Astrocyte of the spinal cord (primary cell): ENCODE data around the gene RNF41.
"Not testable (repeated sequence)": the region's sequence is repeated elsewhere in the genome, so short reads cannot be mapped to it uniquely, and the experiment has no call there.

Source experiments
- DNase-seq: peaks from one replicate; pipeline ENCODE4 v3.0.0; 2011; ENCODE audit warnings: low read depth, low spot score
- H3K4me3 ChIP-seq: 2 replicates; pipeline ENCODE4 v1.5.1; 2011; ENCODE audit warnings: low read depth, mild to moderate bottlenecking, low read length, moderate library complexity
- CTCF ChIP-seq: IDR thresholded peaks from 2 replicates; pipeline ENCODE4 v1.5.1; 2012; ENCODE audit warnings: low read depth, mild to moderate bottlenecking, low read length, inconsistent platforms
- in situ Hi-C: cut with HindIII; loops from 2 replicates; pipeline ENCODE4 v1.10.0; 2017; ENCODE audit warnings: low sequenced_read_pairs

The RNF41 gene

GRCh38 chr12:56205445-56205844 lies 16.3 kb downstream of the RNF41 start:
- no peak for TF ChIP-seq CTCF
- DNase-seq = no peak
- in situ Hi-C loops = no loop called here
- no peak overlapping the region for H3K4me3 ChIP-seq

- no peak for DNase-seq
- in situ Hi-C loops = no loop called here
- TF ChIP-seq CTCF = no peak
- no peak overlapping the region for H3K4me3 ChIP-seq
These were observed 17.4 kb downstream of the RNF41 start for GRCh38 chr12:56204275-56204674.

- in situ Hi-C loops = no loop called here
- H3K4me3 ChIP-seq = no peak overlapping the region
- no peak for DNase-seq
- TF ChIP-seq CTCF = no peak
These were observed 18.9 kb downstream of the RNF41 start for GRCh38 chr12:56202838-56203237.

- DNase-seq = no peak
- no peak overlapping the region for H3K4me3 ChIP-seq
- in situ Hi-C loops = no loop called here
- TF ChIP-seq CTCF = no peak
These were observed 19.4 kb downstream of the RNF41 start for GRCh38 chr12:56202366-56202765.

- no peak for TF ChIP-seq CTCF
- no peak overlapping the region for H3K4me3 ChIP-seq
- in situ Hi-C loops = no loop called here
- DNase-seq = no peak
These were observed 22.9 kb downstream of the RNF41 start for GRCh38 chr12:56198836-56199235.

GRCh38 chr12:56197921-56198635 lies 23.6 kb downstream of the RNF41 start:
- in situ Hi-C loops = no loop called here

GRCh38 chr12:56196818-56197550 lies 24.7 kb downstream of the RNF41 start:
- DNase-seq = peak; percentile 77
- in situ Hi-C loops, H3K4me3 ChIP-seq: not testable (repeated sequence)

More at GRCh38 chr12:56197921-56198635, 23.6 kb downstream of the RNF41 start:
- no peak for DNase-seq
- H3K4me3 ChIP-seq = no peak overlapping the region
- TF ChIP-seq CTCF = no peak
